Measurements from ENCODE around the gene ZYX.

ZYX gene

GRCh38 chr7:143437578-143437977, 56.4 kb downstream of the ZYX start:
- in situ Hi-C loops (cut with MboI; ENCODE audit: low pct_unique_long_range_greater_than_20kb, low sequenced_read_pairs, unreplicated experiment) = no loop called here
- no peak for TF ChIP-seq CTCF (IDR thresholded peaks at IDR 0.05; ENCODE audit: extremely low read depth, insufficient read depth, missing control alignments)
- DNase-seq (ENCODE audit: low spot score) = no peak

DNA sequence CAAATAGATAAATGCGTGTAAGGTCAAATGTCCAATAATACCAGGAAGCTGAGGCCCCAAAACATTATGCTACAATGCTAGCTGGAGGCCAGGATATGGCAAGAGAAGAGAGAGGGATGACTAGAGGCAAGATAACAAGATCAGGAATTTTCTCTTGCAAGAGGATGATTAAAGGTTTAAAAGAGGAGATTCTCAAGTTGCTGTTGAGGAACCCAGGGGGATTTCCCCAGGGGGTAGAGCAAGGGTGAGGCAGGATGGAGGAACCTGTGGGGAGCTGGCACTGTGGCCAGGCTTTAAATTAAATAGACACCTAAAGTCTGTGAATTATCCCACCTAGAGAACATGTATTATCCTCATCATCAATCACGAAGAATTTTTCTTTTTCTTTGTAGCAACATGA, 58.7 kb downstream of the ZYX start:
- TF ChIP-seq CTCF (IDR thresholded peaks at IDR 0.05; ENCODE audit: extremely low read depth, insufficient read depth, missing control alignments) = no peak
- DNase-seq (ENCODE audit: low spot score) = no peak
- in situ Hi-C loops (cut with MboI; ENCODE audit: low pct_unique_long_range_greater_than_20kb, low sequenced_read_pairs, unreplicated experiment) = no loop called here

All from GM13977 (cell line).